ENCODE measurements around the gene RPP21.
A peak's percentile ranks its signal among the peaks of the same experiment; 100 is the strongest.

Gene RPP21

DNA sequence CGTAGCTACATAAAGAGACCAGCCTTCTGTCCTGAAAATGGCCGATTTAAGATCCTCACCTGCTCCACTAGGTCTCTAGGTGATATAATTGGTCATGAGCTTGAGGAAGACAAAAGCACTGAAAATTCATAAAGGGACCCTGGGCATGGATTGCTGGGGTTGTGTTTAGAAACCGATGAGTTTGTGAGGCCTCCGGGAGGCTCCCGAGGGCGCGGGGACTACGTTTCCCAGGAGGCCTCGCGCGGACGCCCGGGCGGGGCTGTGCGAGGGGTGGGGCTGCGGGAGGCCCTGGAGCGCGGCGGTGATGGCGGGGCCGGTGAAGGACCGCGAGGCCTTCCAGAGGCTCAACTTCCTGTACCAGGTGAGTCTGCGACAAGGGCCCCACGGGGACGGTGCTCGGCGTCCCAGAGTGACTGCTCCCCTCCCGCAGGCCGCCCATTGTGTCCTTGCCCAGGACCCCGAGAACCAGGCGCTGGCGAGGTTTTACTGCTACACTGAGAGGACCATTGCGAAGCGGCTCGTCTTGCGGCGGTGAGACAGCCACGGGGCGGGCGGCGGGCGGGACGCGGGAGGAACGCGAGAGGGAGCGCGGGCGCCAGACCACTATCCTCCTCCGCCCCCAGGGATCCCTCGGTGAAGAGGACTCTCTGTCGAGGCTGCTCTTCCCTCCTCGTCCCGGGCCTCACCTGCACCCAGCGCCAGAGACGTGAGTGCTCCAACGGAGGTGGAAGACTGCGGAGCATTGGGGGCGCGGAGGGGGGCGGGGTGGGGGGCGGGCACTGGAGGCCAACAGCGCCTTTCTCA, at the start of gene RPP21:
TSS of gene RPP21 (plus strand) at position 289 of the 804 bp plus-strand sequence. CDS start at position 305, 16 bp downstream.
- H3K4me3 ChIP-seq (ENCODE audit: low read depth, low read length), result peak within 1 kb of the TSS; percentile 77

- no peak overlapping the region for H3K4me3 ChIP-seq (ENCODE audit: low read depth, low read length)
Observed at GRCh38 chr6:30295837-30296236, 49.1 kb upstream of the RPP21 start.

GRCh38 chr6:30304002-30304401, 41.0 kb upstream of the RPP21 start:
- no peak overlapping the region for H3K4me3 ChIP-seq (ENCODE audit: low read depth, low read length)

- no peak overlapping the region for H3K4me3 ChIP-seq (ENCODE audit: low read depth, low read length)
Observed at GRCh38 chr6:30311101-30311500, 33.9 kb upstream of the RPP21 start.

GRCh38 chr6:30311671-30312070, 33.3 kb upstream of the RPP21 start:
- H3K4me3 ChIP-seq (ENCODE audit: low read depth, low read length), result no peak overlapping the region

- no peak overlapping the region for H3K4me3 ChIP-seq (ENCODE audit: low read depth, low read length)
Observed at GRCh38 chr6:30312266-30312665, 32.7 kb upstream of the RPP21 start.

DNA sequence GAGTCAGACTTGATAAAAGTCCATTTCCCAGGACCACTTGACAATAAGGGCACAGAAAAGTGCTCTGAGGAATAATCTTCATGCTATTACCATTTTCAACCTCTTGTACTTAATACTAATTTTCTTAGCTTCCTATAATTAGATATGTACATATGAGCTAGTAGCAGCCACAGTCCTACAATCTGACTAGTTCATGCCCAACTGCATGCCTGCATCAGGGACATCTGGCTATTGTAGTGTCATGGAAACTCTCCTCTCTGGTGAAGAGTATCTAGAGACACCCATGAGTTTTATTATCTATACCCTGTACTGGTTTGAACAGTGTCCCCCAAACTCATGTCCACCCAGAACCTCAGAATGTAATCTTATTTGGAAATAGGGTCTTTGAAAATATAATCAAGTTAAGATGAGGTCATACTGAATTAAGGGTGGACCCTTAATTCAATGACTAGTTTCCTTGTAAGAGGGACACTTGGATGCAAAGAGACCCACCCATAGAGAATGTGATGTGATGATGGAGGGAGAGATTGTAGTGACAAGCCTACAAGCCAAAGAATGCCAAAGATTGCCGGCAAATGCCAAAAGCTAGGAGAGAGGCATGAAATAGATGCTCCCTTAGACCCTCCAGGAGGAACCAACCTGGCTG, 32.2 kb upstream of the RPP21 start:
- no peak overlapping the region for H3K4me3 ChIP-seq (ENCODE audit: low read depth, low read length)

DNA sequence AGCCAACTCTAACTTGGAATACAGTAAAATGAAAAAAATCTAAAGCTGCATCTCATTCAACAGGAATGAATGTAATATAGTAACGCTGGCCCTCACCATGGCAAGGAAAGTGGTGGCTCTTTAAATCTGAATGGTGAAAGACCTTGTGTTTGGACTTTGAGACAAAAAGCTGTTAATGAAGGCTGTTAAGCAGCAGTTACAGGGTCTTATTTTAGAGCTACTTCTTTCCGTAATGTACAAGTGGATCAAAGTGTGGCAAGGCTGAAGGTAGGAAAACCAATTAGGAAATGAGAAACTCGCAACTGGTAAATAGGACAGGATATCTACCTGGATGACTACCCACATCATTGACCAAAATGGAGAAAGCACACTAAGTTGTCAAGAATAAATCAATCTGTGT, 29.8 kb upstream of the RPP21 start:
- H3K4me3 ChIP-seq (ENCODE audit: low read depth, low read length), result no peak overlapping the region

GRCh38 chr6:30317913-30318589, 26.9 kb upstream of the RPP21 start:
- H3K4me3 ChIP-seq (ENCODE audit: low read depth, low read length), result no peak overlapping the region

DNA sequence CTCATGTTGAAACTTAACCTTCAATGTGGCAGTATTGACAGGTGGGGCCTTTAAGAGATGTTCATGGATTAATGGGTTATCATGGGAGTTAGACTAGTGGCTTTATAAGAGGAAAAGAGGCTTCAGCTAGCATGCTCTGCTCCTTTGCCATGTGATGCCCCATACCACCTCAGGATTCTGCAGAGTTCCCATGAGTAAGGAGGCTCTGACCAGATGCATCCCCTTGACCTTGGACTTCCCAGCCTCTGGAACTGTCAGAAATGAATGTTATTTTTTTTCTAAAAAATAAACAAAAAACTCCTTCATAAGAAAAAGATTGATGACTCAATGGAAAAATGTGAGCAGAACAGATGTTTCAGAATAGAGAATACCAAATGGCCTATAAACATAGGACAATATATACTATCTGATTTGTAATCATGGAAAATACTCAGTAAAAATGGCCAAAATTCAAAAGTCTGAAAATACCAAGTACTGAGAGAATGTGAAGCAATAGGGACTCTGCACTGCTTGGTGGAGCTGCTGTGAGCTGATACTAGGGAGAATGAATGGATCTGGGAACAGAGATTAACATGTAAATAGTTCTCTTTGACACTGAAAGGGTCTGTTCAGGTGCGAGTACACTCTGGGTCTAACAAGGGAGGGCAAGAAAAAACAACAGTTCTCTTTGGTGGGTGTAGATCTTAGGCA, 25.7 kb upstream of the RPP21 start:
- no peak overlapping the region for H3K4me3 ChIP-seq (ENCODE audit: low read depth, low read length)

DNA sequence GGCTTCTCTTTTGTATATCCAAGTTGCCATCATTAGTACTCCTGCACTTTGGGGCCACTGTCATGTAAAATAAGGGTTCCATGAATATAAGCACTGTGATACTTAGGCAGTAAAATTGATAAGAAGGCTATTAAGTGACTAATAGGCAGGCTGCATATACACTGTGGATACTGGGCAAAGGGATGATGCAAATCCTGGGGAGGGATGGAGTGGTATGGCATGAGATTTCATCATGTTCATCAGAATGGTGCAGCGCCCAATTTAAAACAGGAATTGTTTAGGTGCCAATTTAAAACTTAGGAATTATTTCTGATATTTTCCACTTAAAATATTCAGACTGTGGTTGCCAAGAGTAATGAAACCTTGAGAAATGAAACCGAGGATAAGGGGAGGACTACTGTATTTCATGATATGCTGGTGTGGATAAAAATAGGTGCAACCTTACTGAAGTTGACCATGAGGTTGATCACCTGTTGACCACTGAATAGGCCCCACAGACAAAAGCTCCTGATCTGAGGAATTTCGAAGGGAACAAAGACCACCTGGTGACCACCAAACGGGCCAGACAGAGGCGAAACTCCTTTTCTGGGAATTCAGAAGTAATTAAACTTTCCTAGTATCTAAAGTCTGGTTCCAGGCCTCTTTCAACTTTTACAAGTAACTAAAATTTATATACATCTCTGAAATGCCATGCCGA, 23.1 kb upstream of the RPP21 start:
- no peak overlapping the region for H3K4me3 ChIP-seq (ENCODE audit: low read depth, low read length)

- H3K4me3 ChIP-seq (ENCODE audit: low read depth, low read length), result no peak overlapping the region
Observed at GRCh38 chr6:30322527-30323501, 22.1 kb upstream of the RPP21 start.

- H3K4me3 ChIP-seq (ENCODE audit: low read depth, low read length), result no peak overlapping the region
Observed at GRCh38 chr6:30323806-30324205, 21.1 kb upstream of the RPP21 start.

DNA sequence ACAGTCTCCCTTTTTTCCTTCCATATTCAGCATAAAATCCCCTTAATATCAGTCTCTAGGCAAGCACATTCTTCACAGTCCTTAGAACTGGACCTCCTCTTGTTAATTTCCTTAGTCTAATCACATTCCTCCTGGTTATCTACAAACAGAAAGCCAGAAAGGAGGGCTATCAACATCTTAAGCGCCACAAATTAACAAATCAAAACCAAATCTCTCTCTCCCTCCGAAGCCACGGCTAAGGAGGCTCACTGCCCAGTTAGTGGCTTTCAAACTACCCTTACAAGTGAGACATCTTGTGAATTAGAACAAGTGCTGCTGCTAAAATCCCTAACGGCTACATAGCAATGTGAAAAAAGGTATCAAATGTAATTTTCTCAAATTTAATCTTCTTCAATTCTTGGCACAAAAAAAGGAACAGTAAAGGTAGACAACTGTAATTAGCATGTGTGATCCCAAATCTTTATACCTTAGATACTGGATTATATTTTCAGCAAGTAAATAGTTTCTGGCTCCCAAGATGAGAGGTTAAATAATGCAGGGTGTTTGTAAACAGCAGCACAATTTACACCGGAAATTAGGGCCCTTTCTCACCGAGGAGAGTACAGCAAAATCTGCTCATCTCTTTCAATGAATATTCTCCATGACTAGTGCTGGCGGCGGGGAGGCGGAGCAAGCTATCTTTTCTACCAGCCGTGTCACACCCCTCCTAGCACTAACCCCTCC, 19.6 kb upstream of the RPP21 start:
- H3K4me3 ChIP-seq (ENCODE audit: low read depth, low read length), result peak overlapping the region; percentile 71

DNA sequence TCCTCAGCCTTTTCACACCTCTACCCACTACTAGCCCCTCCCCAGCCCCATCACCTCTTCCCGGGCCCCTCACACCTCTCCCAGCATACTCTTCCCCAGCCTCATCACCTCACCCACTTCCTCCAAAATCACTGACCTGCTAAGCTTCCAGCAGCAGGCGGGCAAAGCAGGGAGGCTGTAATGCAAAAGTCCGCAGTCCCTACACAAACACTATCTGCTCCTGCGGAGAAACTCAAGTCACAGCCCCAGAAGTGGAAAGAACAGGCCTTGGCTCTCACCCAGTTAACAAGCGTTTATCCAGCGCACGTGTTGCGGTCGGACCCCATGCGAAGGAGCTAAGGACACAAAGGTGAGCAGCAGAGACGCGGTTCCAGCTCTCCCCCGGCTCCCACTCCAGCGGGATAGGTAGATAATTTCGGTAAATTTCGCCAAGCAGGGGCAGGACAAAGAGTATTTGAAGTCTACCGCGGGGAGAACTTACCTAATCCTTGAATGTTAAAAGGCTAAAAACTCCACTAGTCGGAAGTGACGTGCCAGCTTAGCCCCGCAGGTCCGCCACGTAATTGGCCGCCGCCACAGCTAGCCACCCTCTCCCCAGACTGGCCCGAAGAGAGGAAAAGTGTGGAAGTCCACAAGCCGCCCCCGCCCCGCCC, 19.0 kb upstream of the RPP21 start:
- peak overlapping the region; percentile 71 for H3K4me3 ChIP-seq (ENCODE audit: low read depth, low read length)

GRCh38 chr6:30326526-30327231, 18.3 kb upstream of the RPP21 start, which contains the start of gene TRIM39:
Gene TRIM39, plus strand, starts transcription at chr6:30326927. Its CDS starts 2,391 bp downstream, at chr6:30329318.
- H3K4me3 ChIP-seq (ENCODE audit: low read depth, low read length), result peak within 1 kb of the TSS; percentile 71

- H3K4me3 ChIP-seq (ENCODE audit: low read depth, low read length), result peak overlapping the region; percentile 71
Observed at GRCh38 chr6:30327232-30327746, 17.7 kb upstream of the RPP21 start.

All from iPS-11a (cell line).